ENCODE measurements around the gene PTPN1.

The PTPN1 gene

DNA sequence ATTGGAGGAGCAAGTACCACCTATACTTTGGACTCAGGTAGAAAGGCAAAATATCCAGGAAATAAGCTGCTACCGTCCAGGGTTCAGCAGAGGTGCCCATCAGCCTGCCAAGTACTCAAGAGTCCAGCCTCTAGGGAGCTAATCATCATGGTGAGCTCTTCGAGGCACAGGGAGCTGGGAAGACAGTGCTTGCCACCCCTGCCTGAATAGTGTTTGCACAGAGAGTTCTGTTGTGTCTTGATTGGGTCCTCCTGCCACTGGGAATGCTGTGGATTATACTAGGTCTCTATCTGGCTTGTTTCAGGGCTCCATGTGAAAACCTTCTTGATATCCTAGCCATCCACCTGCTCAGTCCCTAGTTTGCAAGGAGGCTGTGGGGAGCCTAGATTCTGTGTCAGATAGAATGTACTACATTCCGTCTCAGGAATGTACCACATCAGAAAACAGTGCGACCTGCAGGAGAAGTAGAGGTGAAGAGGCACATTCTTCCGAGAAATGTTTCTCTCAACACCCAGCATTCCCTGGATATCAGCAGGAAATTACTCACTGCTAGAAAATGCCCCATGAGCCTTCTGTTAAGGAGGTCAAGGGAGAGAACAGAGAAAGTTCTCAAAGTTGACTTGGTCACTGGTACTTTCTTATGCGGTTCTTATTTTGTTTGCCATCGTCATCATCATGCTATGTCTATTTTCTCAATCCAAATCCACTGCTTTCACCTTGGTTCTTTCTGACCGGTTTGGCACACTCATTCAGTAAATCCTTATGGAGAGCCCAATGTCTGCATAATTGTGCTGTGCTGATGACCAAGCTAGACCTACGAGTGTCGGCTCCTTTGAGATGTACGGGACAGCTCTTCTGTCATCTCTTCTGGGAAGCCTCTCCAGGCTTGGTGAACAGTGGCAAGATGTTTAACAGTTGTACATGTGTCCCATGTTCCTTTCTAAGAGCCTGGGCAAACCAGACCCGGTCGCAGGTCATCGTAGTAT is 30.7 kb downstream of the PTPN1 start:
- no peak for DNase-seq (ENCODE audit: low read depth)
- no peak overlapping the region for H3K4me3 ChIP-seq (ENCODE audit: low read depth, low read length)

GRCh38 chr20:50541606-50542041 is 31.4 kb downstream of the PTPN1 start:
- TF ChIP-seq, protein P1, sequence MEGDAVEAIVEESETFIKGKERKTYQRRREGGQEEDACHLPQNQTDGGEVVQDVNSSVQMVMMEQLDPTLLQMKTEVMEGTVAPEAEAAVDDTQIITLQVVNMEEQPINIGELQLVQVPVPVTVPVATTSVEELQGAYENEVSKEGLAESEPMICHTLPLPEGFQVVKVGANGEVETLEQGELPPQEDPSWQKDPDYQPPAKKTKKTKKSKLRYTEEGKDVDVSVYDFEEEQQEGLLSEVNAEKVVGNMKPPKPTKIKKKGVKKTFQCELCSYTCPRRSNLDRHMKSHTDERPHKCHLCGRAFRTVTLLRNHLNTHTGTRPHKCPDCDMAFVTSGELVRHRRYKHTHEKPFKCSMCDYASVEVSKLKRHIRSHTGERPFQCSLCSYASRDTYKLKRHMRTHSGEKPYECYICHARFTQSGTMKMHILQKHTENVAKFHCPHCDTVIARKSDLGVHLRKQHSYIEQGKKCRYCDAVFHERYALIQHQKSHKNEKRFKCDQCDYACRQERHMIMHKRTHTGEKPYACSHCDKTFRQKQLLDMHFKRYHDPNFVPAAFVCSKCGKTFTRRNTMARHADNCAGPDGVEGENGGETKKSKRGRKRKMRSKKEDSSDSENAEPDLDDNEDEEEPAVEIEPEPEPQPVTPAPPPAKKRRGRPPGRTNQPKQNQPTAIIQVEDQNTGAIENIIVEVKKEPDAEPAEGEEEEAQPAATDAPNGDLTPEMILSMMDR (IDR thresholded peaks at IDR 0.05; ENCODE audit: control insufficient read depth, extremely low read depth, insufficient read depth) = no peak
- no peak overlapping the region for H3K4me3 ChIP-seq (ENCODE audit: low read depth, low read length)
- no peak for DNase-seq (ENCODE audit: low read depth)

More for the DNA sequence above, 30.7 kb downstream of the PTPN1 start:
- TF ChIP-seq, protein P1 (IDR thresholded peaks at IDR 0.05; ENCODE audit: control insufficient read depth, extremely low read depth, insufficient read depth) = no peak

GRCh38 chr20:50543326-50543725 is 33.1 kb downstream of the PTPN1 start:
- no peak for DNase-seq (ENCODE audit: low read depth)
- no peak overlapping the region for H3K4me3 ChIP-seq (ENCODE audit: low read depth, low read length)
- TF ChIP-seq, protein P1 (IDR thresholded peaks at IDR 0.05; ENCODE audit: control insufficient read depth, extremely low read depth, insufficient read depth) = no peak

GRCh38 chr20:50545126-50545525 is 34.9 kb downstream of the PTPN1 start:
- H3K4me3 ChIP-seq (ENCODE audit: low read depth, low read length) = no peak overlapping the region
- DNase-seq (ENCODE audit: low read depth) = no peak
- TF ChIP-seq, protein P1 (IDR thresholded peaks at IDR 0.05; ENCODE audit: control insufficient read depth, extremely low read depth, insufficient read depth) = no peak

DNA sequence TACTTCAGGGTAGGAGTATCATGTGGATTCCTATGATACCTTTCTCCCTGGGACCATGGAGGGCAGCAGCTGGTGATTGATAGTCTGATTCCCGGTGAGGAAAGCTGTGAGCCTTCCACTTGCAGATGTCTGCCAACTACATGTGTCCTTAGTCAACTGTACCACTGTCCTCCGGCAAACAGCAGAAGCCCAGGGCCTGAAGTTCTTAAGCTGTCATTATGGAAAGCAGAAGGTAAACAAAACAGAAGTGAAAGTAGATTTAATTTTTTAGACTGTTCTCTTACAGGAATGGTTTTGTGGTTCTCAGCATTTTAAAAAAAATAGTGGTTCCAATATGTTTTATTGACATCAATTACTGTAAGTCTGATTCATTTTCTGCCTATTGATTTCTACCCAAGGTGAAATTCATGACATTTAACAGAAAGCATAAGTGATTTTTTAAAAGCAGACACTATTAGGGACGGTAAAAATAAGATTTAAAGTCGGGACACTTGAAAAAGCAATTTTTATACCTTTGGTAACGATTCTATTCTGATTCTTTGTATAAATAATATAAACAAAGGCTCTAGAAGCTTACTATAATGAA is 36.6 kb downstream of the PTPN1 start:
- DNase-seq (ENCODE audit: low read depth) = no peak
- no peak overlapping the region for H3K4me3 ChIP-seq (ENCODE audit: low read depth, low read length)
- TF ChIP-seq, protein P1 (IDR thresholded peaks at IDR 0.05; ENCODE audit: control insufficient read depth, extremely low read depth, insufficient read depth) = no peak

DNA sequence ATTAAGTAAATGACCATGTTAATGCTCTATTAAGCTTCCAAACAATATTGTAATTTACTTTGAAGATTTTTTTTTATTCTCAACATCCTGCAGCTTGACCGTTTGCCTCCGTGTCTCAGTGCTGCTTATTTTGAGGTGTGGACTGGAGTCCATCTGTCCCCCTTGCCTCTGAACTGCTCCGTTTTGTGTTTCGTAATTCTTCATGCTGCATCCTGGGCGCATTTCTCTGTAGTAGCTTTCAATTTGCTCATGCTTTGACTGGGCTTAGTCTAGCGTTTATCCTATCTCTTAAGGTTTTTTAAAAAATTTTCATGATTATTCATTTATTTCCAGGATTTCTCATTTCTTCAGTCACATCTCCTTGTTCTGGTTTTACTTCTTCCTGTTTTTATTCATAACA is 37.8 kb downstream of the PTPN1 start:
- TF ChIP-seq, protein P1 (IDR thresholded peaks at IDR 0.05; ENCODE audit: control insufficient read depth, extremely low read depth, insufficient read depth) = no peak
- no peak for DNase-seq (ENCODE audit: low read depth)
- no peak overlapping the region for H3K4me3 ChIP-seq (ENCODE audit: low read depth, low read length)

Measured in LNCaP clone FGC (cell line).